GM19035 (cell line): Measurements from ENCODE around the gene MYL7.

Experiments
- ATAC-seq: cut with Tn5 transposase; IDR thresholded peaks from one replicate; pipeline ENCODE4 v1.9.1; 2021; ENCODE audit not compliant: unreplicated experiment

MYL7 gene

DNA sequence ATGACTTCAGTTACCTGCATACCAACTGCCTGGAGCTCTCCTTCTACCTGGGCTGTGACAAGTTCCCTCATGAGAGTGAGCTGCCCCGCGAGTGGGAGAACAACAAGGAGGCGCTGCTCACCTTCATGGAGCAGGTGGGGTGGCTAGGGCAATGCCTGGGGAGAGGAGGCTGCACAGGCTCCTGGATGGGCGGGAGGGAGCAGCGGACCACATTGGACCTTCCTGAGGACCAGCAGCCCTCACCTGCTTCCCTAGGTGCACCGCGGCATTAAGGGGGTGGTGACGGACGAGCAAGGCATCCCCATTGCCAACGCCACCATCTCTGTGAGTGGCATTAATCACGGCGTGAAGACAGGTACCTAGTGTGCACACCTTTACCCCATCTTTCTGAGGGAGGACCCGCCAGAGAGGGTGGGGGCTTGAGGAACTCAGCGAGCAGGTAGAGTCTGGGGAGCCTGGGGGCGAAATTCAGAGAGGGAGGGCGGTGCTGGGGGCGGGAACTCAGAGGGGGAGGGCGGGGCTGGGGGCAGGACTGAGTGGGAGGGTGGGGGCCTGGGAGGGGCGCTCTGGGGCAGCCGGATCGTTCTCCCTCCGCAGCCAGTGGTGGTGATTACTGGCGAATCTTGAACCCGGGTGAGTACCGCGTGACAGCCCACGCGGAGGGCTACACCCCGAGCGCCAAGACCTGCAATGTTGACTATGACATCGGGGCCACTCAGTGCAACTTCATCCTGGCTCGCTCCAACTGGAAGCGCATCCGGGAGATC lies 28.0 kb downstream of the MYL7 start:
- ATAC-seq = no peak

- ATAC-seq = no peak
Measured at GRCh38 chr7:44112231-44112996, 28.7 kb downstream of the MYL7 start.

DNA sequence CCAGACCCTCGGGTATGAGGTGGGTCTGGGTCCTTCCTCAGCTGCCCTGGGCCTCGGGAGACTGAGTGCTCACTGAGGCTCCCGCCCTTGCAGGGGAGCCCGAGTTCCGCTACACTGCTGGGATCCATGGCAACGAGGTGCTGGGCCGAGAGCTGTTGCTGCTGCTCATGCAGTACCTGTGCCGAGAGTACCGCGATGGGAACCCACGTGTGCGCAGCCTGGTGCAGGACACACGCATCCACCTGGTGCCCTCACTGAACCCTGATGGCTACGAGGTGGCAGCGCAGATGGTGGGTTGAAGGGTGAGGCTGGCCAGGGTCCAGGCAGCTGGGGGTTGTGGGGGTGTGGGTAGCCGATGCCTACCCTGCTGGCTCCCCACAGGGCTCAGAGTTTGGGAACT lies 29.4 kb downstream of the MYL7 start:
- no peak for ATAC-seq

- ATAC-seq = no peak
Measured at GRCh38 chr7:44110719-44111635, 30.2 kb downstream of the MYL7 start.

DNA sequence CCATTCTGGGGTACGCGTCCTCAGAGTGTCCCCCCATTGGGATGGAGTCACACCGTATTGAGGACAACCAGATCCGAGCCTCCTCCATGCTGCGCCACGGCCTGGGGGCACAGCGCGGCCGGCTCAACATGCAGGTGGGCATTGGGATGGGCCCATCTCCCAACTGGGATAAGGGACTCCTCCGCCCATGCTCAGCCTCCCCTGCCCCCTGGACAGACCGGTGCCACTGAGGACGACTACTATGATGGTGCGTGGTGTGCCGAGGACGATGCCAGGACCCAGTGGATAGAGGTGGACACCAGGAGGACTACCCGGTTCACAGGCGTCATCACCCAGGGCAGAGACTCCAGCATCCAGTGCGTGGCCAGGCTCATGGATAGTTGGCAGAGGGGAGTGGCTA lies 31.1 kb downstream of the MYL7 start:
- no peak for ATAC-seq

GRCh38 chr7:44108768-44109750 lies 32.1 kb downstream of the MYL7 start:
- no peak for ATAC-seq

DNA sequence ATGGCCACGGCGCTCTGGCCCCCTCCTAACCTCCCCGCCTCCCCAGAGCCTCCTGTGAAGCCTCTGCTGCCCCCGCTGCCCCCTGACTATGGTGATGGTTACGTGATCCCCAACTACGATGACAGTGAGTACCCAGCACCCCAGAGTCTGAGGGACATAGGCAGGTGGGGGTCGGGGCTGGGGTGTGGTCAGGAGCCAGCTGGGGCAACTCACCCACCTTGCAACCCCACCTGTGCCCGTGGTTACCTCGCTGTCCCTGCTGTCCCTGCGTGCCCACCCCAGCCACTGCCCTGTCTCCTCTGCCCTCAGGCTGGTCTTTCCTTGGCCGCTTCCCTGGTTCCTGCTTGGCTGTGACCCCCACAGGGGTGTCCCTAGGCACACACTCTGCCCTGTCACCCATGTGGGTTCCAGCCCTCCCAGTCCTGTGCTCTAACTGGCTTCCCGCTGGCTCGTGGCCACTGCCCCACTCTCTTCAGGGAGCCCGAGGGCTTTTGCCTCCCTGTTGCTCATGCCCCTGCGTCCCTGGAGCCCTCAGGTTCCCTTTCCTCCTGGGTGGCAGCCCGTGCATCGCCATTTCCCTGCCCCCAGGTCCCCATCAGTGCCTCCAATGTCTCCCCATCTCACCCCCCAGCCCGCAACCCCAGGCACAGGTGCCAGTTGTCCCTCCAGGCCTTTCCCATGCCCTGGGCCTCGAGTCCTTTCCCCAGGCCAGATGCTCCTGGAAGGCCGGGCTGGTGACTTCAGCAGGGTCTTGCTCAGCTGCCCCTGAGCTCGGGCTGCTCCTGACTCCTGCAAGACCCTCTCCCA lies 33.0 kb downstream of the MYL7 start:
- ATAC-seq = no peak

GRCh38 chr7:44107116-44107960 lies 33.8 kb downstream of the MYL7 start:
- ATAC-seq = no peak

DNA sequence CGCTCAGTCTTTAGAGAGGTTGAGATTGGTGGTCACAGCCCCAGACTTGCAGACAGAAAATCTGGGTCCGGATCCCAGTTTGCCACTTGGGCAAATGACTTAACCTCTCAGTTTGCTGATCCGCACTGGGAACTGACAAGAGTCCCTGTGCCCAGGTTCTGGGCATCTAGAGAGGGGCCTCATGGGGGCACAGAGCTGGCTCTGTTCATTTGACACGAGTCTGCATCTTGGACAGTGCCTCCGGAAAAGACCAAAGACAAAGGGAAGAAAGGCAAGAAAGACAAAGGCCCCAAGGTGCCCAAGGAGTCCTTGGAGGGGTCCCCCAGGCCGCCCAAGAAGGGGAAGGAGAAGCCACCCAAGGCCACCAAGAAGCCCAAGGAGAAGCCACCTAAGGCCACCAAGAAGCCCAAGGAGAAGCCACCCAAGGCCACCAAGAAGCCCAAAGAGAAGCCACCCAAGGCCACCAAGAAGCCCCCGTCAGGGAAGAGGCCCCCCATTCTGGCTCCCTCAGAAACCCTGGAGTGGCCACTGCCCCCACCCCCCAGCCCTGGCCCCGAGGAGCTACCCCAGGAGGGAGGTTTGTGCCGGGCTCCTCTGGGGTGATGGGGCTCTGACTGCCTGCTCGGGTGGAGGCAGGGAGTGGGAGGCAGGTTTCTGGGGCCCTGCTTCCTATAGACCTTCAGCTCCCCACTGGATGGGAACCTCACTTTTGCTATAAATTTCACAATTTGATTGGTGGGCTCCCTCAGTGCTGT lies 34.6 kb downstream of the MYL7 start:
- ATAC-seq = no peak

DNA sequence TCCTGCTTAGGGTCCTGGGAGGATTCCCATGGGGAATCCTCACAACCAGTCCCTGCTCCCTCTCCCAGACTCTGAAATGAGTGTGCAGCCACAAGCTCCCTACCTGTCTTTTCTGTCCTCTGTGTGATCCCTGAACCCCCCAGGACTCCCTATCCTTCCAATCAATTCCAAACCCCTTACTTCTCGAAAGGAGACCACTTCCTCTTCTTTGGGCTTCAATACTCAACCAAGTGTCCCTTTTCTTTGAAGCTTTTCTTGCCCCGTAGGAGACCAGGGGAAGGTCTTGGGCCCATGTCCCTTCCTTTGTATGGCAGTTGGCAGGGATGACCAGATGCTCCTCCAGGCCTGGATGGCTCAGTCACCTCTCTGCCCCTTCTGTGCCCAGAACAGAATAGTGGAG lies 35.3 kb downstream of the MYL7 start:
- no peak for ATAC-seq

- ATAC-seq = no peak
Measured at GRCh38 chr7:44104860-44105771, 36.0 kb downstream of the MYL7 start.

DNA sequence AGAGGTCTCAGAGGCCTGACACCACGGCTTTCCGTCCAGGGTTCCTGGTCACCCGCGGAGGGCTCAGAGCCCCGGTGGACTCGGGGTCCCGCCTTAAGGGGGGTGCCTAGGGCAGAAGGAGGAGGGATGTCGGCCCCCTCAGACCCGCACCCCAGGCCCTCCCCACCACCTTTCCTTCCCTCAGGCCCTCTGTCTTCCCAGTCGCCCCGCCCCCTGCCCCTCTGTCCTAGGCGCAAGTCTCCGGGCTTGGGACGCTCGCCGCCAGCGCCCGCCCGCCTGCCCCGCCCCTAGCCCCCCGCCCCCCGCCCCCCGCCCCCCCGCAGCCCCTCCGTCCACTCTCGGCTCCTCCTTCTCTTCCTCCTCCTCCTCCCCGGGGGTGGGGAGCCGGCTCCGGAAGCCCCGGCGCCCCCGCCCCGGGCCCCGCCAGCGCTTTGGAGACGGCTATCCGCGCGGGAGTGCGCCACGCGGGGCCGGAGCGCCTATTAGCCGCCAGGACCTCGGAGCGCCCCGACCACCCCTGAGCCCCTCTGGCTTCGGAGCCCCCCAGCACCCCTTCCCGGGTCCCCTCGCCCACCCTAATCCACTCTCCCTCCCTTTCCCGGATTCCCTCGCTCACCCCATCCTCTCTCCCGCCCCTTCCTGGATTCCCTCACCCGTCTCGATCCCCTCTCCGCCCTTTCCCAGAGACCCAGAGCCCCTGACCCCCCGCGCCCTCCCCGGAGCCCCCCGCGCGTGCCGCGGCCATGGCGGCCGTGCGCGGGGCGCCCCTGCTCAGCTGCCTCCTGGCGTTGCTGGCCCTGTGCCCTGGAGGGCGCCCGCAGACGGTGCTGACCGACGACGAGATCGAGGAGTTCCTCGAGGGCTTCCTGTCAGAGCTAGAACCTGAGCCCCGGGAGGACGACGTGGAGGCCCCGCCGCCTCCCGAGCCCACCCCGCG lies 36.9 kb downstream of the MYL7 start, which contains the start of gene AEBP1:
TSS of gene AEBP1 (plus strand) at position 423 of the 937 bp plus-strand sequence. CDS start at position 744, 321 bp downstream.
- no peak for ATAC-seq

DNA sequence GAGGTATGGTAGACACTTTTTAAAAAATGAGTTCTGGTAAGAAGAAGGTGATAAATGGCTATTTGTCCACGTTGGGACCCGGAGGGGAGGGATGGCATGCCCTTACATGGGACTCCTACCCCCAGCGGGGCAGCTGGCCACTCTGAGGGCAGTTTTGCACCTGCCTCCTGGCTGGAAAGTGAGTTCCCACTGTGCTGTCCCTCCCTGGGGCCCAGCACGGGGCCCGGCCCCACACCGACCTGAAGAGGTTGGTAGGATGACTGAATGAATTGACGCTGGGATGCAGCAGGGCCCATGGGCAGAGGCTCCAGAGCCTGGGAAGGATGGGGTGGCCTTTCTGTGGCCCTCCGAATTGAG lies 37.6 kb downstream of the MYL7 start:
- no peak for ATAC-seq

DNA sequence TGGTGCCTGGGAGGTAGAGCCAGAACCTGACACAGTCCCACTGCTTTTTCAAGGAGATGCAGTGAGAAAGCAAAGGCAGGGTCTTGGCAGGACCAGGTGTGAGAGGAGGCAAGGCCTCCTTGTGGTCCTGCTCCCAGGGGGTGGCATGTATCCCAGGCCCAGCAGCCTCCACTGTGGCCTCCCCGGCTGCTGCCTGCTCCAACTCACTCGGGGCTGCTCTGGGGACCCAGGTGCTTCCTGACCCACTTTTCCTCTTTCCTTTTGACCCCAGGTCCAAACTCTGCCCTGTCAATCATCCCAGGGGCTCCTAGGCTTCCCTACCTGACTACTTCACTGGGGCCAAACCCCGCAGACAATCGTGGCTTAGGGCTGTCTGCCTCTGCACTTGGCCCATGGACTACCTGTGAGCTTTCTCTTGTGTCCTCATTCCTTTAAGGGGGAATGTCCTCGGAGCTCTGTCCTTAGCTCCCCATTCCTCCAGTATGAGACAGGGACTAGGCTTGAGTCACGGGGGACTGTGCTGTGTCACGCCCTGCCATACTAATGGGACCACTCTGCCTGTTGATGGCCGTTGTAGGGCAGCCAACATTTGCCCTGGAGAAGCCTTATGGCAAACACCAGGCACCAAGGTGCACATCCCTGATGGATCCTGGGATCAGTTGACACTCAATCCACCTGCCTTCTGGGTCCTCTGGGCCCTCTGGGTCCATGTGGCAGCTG lies 38.1 kb downstream of the MYL7 start:
- ATAC-seq = no peak
